ENCODE results near the gene MALRD1.

MALRD1 gene

DNA sequence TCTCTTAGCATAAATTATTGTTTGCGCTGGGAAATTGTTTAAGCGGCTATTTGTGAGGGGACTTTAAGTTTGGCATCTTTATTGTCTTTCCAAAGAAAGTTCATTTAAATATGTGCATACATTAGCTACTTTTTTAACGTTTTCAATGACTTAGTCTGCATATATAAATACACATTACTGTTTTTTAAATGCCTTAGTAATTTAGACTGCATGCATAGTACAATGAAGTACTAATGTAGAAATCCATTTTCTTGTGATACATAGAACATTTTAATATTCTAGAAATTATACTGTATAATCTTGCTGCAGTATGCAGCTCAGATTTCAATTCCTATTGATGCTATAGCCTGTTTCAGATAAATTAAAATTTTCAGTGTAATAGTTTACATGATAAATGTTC, 325.4 kb downstream of the MALRD1 start:
- DNase-seq, result no peak

- no peak for DNase-seq
Observed at GRCh38 chr10:19385846-19386450, 337.3 kb downstream of the MALRD1 start.

GRCh38 chr10:19408924-19409323, 360.3 kb downstream of the MALRD1 start:
- no peak for DNase-seq

- no peak for DNase-seq
Observed at GRCh38 chr10:19411119-19411518, 362.5 kb downstream of the MALRD1 start.

DNA sequence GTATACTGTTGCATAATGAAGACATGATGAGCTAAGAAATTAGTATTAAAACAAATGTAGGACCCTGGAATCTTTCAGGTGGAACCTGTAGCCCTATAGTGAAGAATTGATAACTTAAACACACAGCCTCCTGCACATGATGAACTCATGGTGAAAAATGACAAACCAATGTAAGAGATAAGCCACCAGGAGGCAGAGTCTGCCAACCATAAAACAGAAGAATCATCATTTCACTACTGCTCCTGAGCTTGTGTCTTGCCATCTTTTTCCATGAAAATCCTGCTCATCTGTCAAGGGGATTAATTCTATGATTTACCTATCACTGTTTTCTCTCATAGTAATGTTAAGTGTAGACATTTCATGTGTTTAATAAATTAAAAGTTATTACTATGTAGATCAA, 363.9 kb downstream of the MALRD1 start:
- DNase-seq, result no peak

DNA sequence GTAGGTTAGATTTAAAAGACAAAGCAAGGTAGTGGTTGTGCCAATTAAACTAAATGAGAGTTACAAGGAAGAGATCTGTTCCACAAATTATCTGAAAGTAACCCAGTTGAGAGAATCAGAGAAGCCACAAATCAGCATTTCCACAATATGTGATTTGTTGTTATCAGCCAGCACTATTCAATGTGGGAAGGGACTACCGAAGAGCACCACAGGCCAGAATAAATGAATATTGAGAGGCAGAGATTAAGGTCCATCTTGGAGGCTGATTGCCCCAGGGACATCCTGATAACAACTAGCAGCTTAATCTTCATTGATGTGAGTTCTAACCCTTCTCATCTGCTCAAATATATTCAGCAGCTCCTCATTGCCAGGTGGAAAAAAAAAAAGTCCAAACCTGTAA, 367.6 kb downstream of the MALRD1 start:
- DNase-seq, result no peak

GRCh38 chr10:19417740-19418139, 369.1 kb downstream of the MALRD1 start:
- DNase-seq, result no peak

DNA sequence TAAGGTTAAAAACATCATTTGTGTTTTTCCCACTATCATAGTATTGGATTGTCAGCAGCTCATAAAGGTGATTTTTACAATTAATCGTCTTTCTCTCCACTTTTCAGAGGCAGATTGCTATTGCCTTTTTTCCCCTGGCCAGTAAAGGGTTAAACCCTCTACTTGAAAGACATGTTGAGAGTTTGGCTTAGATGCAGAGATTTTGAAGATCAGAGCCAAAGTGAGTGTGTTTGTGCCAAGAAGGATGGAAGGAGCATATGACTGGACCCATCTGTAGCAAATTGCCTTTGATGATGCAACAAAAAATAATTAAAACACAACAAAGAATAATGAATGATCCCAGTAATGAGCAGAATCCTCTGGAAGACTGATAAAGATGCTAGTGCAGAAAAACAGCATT, 373.1 kb downstream of the MALRD1 start:
- no peak for DNase-seq

GRCh38 chr10:19426034-19426433, 377.4 kb downstream of the MALRD1 start:
- no peak for DNase-seq

DNA sequence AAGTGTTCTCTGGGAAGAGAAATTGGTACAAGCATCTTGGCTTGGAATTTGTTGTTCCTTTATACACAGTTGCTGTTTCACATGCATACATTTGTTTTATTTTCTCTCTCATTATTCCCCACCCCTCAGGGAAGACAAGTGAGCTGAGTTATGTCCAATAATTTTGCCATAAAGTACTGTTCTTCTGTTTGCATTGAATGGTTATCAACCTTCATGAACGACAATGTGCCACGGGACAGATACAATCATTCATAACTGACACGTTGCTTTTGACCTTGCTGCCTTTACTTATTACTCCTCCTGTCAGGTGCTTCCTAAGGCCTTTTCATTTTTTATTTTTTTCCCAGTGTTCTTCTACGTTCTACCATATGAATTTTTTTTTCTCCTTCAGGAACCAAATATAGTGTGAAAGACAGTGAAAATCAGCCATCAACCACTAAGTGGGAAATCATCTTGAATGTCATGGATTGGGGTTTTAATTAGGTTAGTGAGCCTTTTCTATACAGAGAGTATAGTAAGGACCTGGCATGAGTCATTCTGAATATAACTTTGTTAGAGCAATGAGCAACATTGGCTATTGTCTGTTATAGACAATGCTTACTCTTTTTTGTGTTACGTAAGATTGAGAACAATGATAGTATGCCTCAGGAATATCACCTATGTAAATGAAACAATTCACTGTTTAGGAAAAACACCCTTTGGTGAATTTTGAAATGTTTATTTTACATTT, 383.2 kb downstream of the MALRD1 start:
- no peak for DNase-seq

DNA sequence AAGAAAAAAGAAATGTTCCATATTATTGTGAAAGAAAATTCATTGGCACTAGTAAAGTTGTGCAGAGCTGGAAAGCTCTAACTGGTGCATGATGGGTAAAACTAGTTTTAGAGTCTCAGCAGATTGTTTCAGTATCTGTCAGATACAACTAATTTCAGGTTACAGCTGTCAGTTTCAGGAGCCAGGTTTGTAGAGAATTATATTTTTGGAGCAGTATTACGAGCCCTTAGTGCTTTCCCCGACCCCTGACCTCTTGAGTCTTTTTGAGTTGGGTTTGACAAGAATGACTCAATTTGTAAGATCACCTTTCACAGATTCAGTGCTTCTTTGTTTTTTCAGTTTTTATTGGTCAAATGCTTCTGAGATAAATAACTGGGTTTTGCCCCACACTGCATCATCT, 401.3 kb downstream of the MALRD1 start:
- DNase-seq, result no peak

- no peak for DNase-seq
Observed at GRCh38 chr10:19451356-19451755, 402.8 kb downstream of the MALRD1 start.

DNA sequence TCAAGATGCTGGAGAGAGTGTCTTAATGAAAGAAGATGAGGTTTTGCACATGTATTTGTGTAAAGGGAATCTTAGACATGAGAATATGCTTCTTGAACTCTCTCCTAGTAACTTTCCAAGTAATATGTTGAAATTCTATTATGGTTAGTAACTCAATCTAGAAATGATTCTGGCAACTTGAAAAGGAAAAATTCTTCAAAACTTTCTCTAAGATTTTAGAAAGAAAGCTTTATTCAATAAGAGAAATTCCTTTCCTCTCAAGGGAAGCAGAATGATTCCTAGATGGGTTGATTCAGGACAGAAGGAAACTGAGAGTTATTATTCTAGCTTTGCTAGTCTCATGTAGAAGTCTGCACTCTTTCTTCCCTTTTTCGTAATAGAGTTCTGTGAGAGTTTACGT, 403.3 kb downstream of the MALRD1 start:
- DNase-seq, result no peak

- no peak for DNase-seq
Observed at GRCh38 chr10:19453967-19454366, 405.4 kb downstream of the MALRD1 start.

DNA sequence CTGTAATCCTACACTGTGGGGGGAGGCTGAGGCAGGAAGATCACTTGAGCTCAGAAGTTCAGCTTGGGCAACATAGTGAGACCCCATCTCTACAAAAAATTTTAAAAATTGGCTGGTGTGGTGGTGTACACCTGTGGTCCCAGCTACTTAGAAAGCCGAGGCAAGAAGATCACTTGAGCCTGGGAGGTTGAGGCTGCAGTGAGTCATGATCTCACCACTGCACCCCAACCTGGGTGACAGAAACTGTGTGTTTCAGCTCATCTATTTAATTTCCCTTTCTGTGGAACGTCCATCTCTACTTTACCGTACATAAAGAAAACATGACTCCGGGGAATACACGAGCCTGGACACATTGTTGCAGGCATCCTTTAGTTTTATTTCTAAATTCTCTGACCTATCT, 413.0 kb downstream of the MALRD1 start:
- no peak for DNase-seq

DNA sequence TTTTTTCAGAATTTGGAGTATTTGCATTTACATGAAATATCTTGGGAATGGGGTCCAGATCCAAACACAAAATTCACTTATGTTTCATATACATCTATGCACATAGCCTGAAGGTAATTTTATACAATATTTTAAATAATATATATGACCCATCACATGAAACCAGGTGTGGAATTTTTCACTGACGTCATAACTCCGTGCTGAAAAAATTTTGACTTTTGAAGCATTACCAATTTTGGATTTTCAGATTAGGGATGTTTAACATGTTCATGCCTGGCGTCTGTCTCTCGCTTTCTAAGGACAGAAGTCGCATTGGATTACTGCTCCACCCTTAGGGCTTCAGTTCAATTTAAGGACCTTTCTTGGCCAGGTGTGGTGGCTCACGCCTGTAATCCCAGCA, 418.1 kb downstream of the MALRD1 start:
- DNase-seq, result no peak

GRCh38 chr10:19468413-19468812, 419.8 kb downstream of the MALRD1 start:
- DNase-seq, result no peak

GRCh38 chr10:19469521-19469920, 420.9 kb downstream of the MALRD1 start:
- no peak for DNase-seq

GRCh38 chr10:19479854-19480253, 431.3 kb downstream of the MALRD1 start:
- no peak for DNase-seq

DNA sequence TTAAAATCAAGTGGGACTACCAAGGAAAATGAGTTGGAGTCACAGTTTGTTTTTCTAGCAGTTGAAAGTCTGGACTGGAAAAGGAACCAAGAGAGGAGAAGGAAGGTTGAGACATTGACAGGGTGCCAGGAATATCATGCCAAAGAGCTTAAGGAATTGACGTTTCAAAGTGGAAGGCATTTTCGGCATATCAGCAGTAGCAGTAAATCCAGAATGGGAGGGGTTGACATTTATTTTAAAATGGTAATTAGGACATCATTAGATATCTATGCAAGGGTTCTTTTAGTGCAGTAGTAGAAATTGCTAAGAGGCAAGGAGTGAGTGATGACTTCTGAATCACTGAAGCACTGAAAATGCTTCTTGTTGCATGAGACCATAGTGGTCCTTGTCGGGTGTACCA, 431.8 kb downstream of the MALRD1 start:
- DNase-seq, result no peak

DNA sequence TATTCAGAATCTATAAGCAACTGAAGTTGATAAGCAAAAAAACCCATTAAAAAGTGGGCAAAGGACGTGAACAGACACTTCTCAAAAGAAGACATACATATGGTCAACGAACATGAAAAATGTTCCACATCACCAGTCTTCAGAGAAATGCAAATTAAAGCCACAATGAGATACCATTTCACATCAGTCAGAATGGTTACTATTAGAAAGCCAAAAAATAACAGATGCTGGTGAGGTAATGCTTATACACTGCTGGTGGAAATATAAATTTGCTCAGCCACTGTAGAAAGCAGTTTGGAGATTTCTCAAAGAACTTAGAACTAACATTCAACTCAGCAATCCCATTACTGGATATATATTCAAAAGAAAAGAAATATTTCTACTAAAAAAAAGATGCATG, 434.8 kb downstream of the MALRD1 start:
- DNase-seq, result no peak

DNA sequence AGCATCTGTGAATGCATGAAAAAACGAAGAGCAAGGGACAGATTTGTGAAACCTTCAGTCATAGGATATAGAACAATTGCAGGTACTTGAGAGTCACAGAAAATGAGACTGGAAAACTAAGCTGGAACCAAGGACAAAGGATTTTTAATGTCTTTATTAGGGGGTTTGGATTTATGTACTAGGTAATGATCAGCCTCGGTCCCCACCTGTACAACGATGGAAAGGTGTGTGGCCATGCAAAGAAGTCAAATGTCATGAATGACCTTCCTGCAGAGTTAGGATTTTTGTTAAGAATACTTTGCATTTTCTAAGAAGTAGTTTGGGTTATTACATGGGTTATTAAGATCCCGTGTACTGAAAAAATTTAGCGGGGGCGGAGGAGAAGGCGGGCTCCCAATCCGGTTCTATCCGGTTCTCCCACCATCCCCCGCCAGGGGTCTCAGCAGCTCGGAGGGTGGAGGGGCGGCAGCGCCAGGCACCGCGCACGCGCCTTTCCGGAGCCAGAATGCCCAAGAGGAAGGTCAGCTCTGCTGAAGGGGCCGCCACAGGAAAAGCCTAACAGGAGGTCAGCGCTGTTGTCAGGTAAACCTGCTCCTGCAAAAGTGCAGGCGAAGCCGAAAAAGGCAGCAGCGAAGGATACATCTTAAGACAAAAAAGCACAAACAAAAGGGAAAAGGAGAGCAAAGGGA, 440.1 kb downstream of the MALRD1 start:
- DNase-seq, result peak; percentile 61

GRCh38 chr10:19491166-19491565, 442.6 kb downstream of the MALRD1 start:
- no peak for DNase-seq

GRCh38 chr10:19493917-19494316, 445.3 kb downstream of the MALRD1 start:
- DNase-seq, result no peak
